ENCODE measurements around the gene ELMO1. TPM values are rescaled to one million over a fixed set of nuclear protein-coding genes. Genes with fewer than 3 reads are reported as not detected.

ELMO1 gene
- polyA plus RNA-seq, 1 donor (not counting 4 experiments of a cell fraction or from before 2014, with no cell fraction given) = not detected

GRCh38 chr7:37193775-37194135 is 254.9 kb downstream of the ELMO1 start:
- H3K27me3 ChIP-seq (ENCODE audit: control insufficient read depth, extremely low read depth, insufficient read depth, low read length) = no peaks in the 10 kb centered on the region
- H3K9me3 ChIP-seq (ENCODE audit: control insufficient read depth, low read depth, low read length) = no peaks in the 10 kb centered on the region
- dilution Hi-C loops (cut with MboI; ENCODE audit: extremely low pct_ligation_motif_present, low sequenced_read_pairs) = loop anchor here (25.0 kb wide), 1 partner anchor 206 kb away; no protein-coding TSS in a partner anchor
- no peak for FAIRE-seq
- TF ChIP-seq EZH2 (IDR thresholded peaks at IDR 0.05; ENCODE audit: low read length) (no peak), CTCF (optimal IDR thresholded peaks at IDR 0.05 in 1 of 3, IDR thresholded peaks at IDR 0.05 in 1 of 3, conservative IDR thresholded peaks at IDR 0.05 in 1 of 3; ENCODE audit: extremely low read depth in 1 of 3, insufficient read depth in 2 of 3, low read length in 3 of 3) (no peak)
- H3K4me1 ChIP-seq (ENCODE audit: control insufficient read depth, extremely low read depth, insufficient read depth, low read length) = no peaks in the 10 kb centered on the region
- no peak overlapping the region for H3K4me3 ChIP-seq (ENCODE audit: control insufficient read depth in 2 of 3, extremely low read depth in 1 of 3, insufficient read depth in 2 of 3, low read depth in 1 of 3, low read length in 3 of 3)
- no peak for DNase-seq (ENCODE audit: low read depth, low spot score)
- no peak overlapping the region for H3K9ac ChIP-seq (ENCODE audit: control insufficient read depth, extremely low read depth, insufficient read depth, low read length)
- H3K4me2 ChIP-seq (ENCODE audit: control insufficient read depth, extremely low read depth, insufficient read depth, low read depth, low read length) = no peak overlapping the region
- no peak overlapping the region for H3K27ac ChIP-seq (ENCODE audit: control insufficient read depth, insufficient read depth, low read length)
- no peaks in the 10 kb centered on the region for H4K20me1 ChIP-seq (ENCODE audit: control insufficient read depth, extremely low read depth, insufficient read depth, low read length)
- H3K79me2 ChIP-seq (ENCODE audit: control insufficient read depth, insufficient read depth, low read length) = no peaks in the 10 kb centered on the region
- H2AFZ ChIP-seq (ENCODE audit: control insufficient read depth, low read length) = no peak overlapping the region
- no peaks in the 10 kb centered on the region for H3K36me3 ChIP-seq (ENCODE audit: control insufficient read depth in 2 of 2, extremely low read depth in 1 of 2, insufficient read depth in 2 of 2, low read length in 2 of 2)
- H3K9me1 ChIP-seq (ENCODE audit: control insufficient read depth, extremely low read depth, insufficient read depth, low read length) = no peaks in the 10 kb centered on the region

- H3K9me3 ChIP-seq (ENCODE audit: control insufficient read depth, low read depth, low read length) = no peaks in the 10 kb centered on the region
- no peak for DNase-seq (ENCODE audit: low read depth, low spot score)
- TF ChIP-seq CTCF (optimal IDR thresholded peaks at IDR 0.05 in 1 of 3, IDR thresholded peaks at IDR 0.05 in 1 of 3, conservative IDR thresholded peaks at IDR 0.05 in 1 of 3; ENCODE audit: extremely low read depth in 1 of 3, insufficient read depth in 2 of 3, low read length in 3 of 3) = no peak
- no peak for TF ChIP-seq EZH2 (IDR thresholded peaks at IDR 0.05; ENCODE audit: low read length)
- H3K4me2 ChIP-seq (ENCODE audit: control insufficient read depth, extremely low read depth, insufficient read depth, low read depth, low read length) = no peak overlapping the region
- no peak overlapping the region for H3K9ac ChIP-seq (ENCODE audit: control insufficient read depth, extremely low read depth, insufficient read depth, low read length)
- no peaks in the 10 kb centered on the region for H3K27me3 ChIP-seq (ENCODE audit: control insufficient read depth, extremely low read depth, insufficient read depth, low read length)
- no peak for FAIRE-seq
- H3K4me3 ChIP-seq (ENCODE audit: control insufficient read depth in 2 of 3, extremely low read depth in 1 of 3, insufficient read depth in 2 of 3, low read depth in 1 of 3, low read length in 3 of 3) = no peak overlapping the region
- no peaks in the 10 kb centered on the region for H4K20me1 ChIP-seq (ENCODE audit: control insufficient read depth, extremely low read depth, insufficient read depth, low read length)
- no peak overlapping the region for H2AFZ ChIP-seq (ENCODE audit: control insufficient read depth, low read length)
- dilution Hi-C loops (cut with MboI; ENCODE audit: extremely low pct_ligation_motif_present, low sequenced_read_pairs) = loop anchor here (25.0 kb wide), 1 partner anchor 206 kb away; no protein-coding TSS in a partner anchor
- H3K36me3 ChIP-seq (ENCODE audit: control insufficient read depth in 2 of 2, extremely low read depth in 1 of 2, insufficient read depth in 2 of 2, low read length in 2 of 2) = no peaks in the 10 kb centered on the region
- no peaks in the 10 kb centered on the region for H3K4me1 ChIP-seq (ENCODE audit: control insufficient read depth, extremely low read depth, insufficient read depth, low read length)
- no peaks in the 10 kb centered on the region for H3K79me2 ChIP-seq (ENCODE audit: control insufficient read depth, insufficient read depth, low read length)
- no peak overlapping the region for H3K27ac ChIP-seq (ENCODE audit: control insufficient read depth, insufficient read depth, low read length)
- no peaks in the 10 kb centered on the region for H3K9me1 ChIP-seq (ENCODE audit: control insufficient read depth, extremely low read depth, insufficient read depth, low read length)
These were observed 255.4 kb downstream of the ELMO1 start for GRCh38 chr7:37193087-37193774.

All from keratinocyte (primary cell).